ENCODE measurements around the gene GPS2.

DNA sequence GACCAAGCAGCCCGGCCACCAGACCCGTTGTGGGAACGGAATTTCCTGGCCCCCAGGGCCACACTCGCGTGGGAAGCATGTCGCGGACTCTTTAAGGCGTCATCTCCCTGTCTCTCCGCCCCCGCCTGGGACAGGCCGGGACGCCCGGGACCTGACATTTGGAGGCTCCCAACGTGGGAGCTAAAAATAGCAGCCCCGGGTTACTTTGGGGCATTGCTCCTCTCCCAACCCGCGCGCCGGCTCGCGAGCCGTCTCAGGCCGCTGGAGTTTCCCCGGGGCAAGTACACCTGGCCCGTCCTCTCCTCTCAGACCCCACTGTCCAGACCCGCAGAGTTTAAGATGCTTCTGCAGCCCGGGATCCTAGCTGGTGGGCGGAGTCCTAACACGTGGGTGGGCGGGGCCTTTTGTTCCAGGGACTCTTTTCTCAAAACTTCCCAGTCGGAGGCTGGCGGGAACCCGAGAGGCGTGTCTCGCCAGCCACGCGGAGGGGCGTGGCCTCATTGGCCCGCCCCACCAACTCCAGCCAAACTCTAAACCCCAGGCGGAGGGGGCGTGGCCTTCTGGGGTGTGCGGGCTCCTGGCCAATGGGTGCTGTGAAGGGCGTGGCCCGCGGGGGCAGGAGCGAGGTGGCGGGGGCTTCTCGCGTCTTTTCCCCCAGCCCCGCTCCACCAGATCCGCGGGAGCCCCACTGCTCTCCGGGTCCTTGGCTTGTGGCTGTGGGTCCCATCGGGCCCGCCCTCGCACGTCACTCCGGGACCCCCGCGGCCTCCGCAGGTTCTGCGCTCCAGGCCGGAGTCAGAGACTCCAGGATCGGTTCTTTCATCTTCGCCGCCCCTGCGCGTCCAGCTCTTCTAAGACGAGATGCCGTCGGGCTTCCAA lies 33.8 kb downstream of the GPS2 start, which contains the start of gene SLC2A4:
- TF ChIP-seq, protein P1, sequence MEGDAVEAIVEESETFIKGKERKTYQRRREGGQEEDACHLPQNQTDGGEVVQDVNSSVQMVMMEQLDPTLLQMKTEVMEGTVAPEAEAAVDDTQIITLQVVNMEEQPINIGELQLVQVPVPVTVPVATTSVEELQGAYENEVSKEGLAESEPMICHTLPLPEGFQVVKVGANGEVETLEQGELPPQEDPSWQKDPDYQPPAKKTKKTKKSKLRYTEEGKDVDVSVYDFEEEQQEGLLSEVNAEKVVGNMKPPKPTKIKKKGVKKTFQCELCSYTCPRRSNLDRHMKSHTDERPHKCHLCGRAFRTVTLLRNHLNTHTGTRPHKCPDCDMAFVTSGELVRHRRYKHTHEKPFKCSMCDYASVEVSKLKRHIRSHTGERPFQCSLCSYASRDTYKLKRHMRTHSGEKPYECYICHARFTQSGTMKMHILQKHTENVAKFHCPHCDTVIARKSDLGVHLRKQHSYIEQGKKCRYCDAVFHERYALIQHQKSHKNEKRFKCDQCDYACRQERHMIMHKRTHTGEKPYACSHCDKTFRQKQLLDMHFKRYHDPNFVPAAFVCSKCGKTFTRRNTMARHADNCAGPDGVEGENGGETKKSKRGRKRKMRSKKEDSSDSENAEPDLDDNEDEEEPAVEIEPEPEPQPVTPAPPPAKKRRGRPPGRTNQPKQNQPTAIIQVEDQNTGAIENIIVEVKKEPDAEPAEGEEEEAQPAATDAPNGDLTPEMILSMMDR (IDR thresholded peaks at IDR 0.05): no peak
- no peak for TF ChIP-seq POLR2A (IDR thresholded peaks at IDR 0.05)
